Gastrocnemius medialis (tissue), 4 donors: Measurements from ENCODE around the gene SERPINA5.

ENCODE experiments used
- CTCF ChIP-seq, 5 experiments: fragments of 450-650 bp in 3 of 5; fragments of 200-600 bp in 2 of 5; sonication (generic) in 2 of 5; IDR thresholded peaks in 4 of 5; conservative IDR thresholded peaks in 1 of 5; 1 replicate in 4 of 5; 2 replicates in 1 of 5; pipeline ENCODE4 v1.5.1; 2016 to 2019; ENCODE audit warnings: antibody characterized with exemption in 5 of 5, mild to moderate bottlenecking in 3 of 5, moderate library complexity in 3 of 5
- POLR2A ChIP-seq, 2 donors: fragments of 450-650 bp; IDR thresholded peaks; one replicate each; pipeline ENCODE4 v1.6.1; 2017; ENCODE audit warnings: antibody characterized with exemption in 2 of 2, mild to moderate bottlenecking in 2 of 2, moderate library complexity in 2 of 2

- TF ChIP-seq POLR2A (IDR thresholded peaks at IDR 0.05) (no peak), CTCF (IDR thresholded peaks at IDR 0.05 in 4 of 5, conservative IDR thresholded peaks at IDR 0.05 in 1 of 5) (no peak)
Observed at GRCh38 chr14:94617366-94617941, 36.2 kb downstream of the SERPINA5 start.
